H1 (cell line): ENCODE data around the gene ANKRD13C.

Experiments
- BCL11A ChIP-seq, 2 experiments: IDR thresholded peaks; one replicate each; pipeline ENCODE4 v1.6.1; 2011; ENCODE audit warnings: low read depth in 2 of 2, low read length in 2 of 2, mild to moderate bottlenecking in 2 of 2
- EGR1 ChIP-seq: IDR thresholded peaks from 2 replicates; pipeline ENCODE4 v1.6.1; 2011; ENCODE audit warnings: low read depth, low read length, borderline replicate concordance
- EZH2 ChIP-seq: fragments of 200-600 bp; sonication (generic); IDR thresholded peaks from 2 replicates; pipeline ENCODE4 v1.7.1; 2012; ENCODE audit warnings: low read depth, mild to moderate bottlenecking, moderate library complexity, low read length, inconsistent platforms; ENCODE audit not compliant: severe bottlenecking
- POLR2A ChIP-seq, 2 experiments: IDR thresholded peaks; 1 replicate in 1 of 2; 2 replicates in 1 of 2; pipeline ENCODE4 v1.6.1; 2011; ENCODE audit warnings: low read depth in 2 of 2, low read length in 2 of 2, mild to moderate bottlenecking in 2 of 2; ENCODE audit errors: control extremely low read depth in 1 of 2
- POLR2AphosphoS5 ChIP-seq: IDR thresholded peaks from 2 replicates; pipeline ENCODE4 v1.6.1; 2011; ENCODE audit warnings: low read depth, low read length
- RAD21 ChIP-seq, 2 experiments: IDR thresholded peaks in 1 of 2; conservative IDR thresholded peaks in 1 of 2; 2 replicates each; pipeline ENCODE4 v1.6.1; 2011; ENCODE audit warnings: low read depth in 2 of 2, low read length in 2 of 2, improper control_type of control experiment in 1 of 2, inconsistent platforms in 1 of 2, mild to moderate bottlenecking in 1 of 2, moderate library complexity in 1 of 2
- SAP30 ChIP-seq: fragments of 300-600 bp; sonication (generic); IDR thresholded peaks from 2 replicates; pipeline ENCODE4 v1.7.1; 2012; ENCODE audit warnings: low read length, moderate library complexity, mild to moderate bottlenecking, inconsistent platforms; ENCODE audit not compliant: insufficient read depth, insufficient replicate concordance
- SRF ChIP-seq: IDR thresholded peaks from 2 replicates; pipeline ENCODE4 v1.6.1; 2011; ENCODE audit warnings: mild to moderate bottlenecking, low read depth, low read length, moderate library complexity
- TCF12 ChIP-seq: IDR thresholded peaks from 2 replicates; pipeline ENCODE4 v1.6.1; 2011; ENCODE audit warnings: low read depth, mild to moderate bottlenecking, low read length
- TEAD4 ChIP-seq: IDR thresholded peaks from 2 replicates; pipeline ENCODE4 v1.6.1; 2012; ENCODE audit warnings: low read depth, low read length, inconsistent platforms, mixed read lengths
- ZNF274 ChIP-seq: IDR thresholded peaks from 2 replicates; pipeline ENCODE4 v1.7.0; 2012; ENCODE audit warnings: low read length, borderline replicate concordance; ENCODE audit errors: extremely low read depth
- TF ChIP-seq, protein P1 (sequence below): IDR thresholded peaks from 2 replicates; pipeline ENCODE4 v1.6.1; 2011; ENCODE audit warnings: low read length, improper control_type of control experiment
- TF ChIP-seq, protein P2 (sequence below), 3 experiments: IDR thresholded peaks; 1 replicate in 2 of 3; 2 replicates in 1 of 3; pipeline versions ENCODE4 v1.5.1 to v1.6.1; 2011; ENCODE audit warnings: low read length in 3 of 3, mild to moderate bottlenecking in 3 of 3, inconsistent platforms in 2 of 3, low read depth in 1 of 3, moderate library complexity in 1 of 3; ENCODE audit not compliant: insufficient read depth in 1 of 3; ENCODE audit errors: control extremely low read depth in 1 of 3

DNA sequence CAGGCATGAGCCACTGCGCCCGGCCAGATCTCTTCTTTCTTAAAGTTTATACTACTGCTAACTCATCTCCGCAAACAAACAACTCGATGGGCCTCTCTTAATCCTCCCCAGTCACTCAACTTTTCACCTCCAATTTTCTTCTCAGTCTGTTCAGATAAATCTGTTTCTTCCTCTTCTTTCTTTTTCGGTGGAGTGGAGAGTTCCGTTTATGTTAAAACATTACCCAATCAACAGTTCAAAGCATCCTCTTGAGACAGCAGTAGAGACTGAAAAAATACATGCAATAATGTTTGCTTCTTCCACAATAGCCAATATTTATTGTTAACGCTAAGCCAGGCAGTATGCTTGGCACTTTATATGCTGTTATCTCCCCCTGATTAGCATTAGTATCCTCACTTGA is 1.4 kb upstream of the ANKRD13C start:
- TF ChIP-seq, protein P1, sequence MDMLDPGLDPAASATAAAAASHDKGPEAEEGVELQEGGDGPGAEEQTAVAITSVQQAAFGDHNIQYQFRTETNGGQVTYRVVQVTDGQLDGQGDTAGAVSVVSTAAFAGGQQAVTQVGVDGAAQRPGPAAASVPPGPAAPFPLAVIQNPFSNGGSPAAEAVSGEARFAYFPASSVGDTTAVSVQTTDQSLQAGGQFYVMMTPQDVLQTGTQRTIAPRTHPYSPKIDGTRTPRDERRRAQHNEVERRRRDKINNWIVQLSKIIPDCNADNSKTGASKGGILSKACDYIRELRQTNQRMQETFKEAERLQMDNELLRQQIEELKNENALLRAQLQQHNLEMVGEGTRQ = no peak
- TF ChIP-seq TEAD4 (no peak), POLR2A (IDR thresholded peaks at IDR 0.05; ENCODE audit: control extremely low read depth in 1 of 2, low read depth in 2 of 2, low read length in 2 of 2) (no peak), SRF (no peak), SAP30 (no peak), ZNF274 (no peak), EGR1 (no peak), RAD21 (IDR thresholded peaks at IDR 0.05 in 1 of 2, conservative IDR thresholded peaks at IDR 0.05 in 1 of 2; ENCODE audit: low read depth in 2 of 2, low read length in 2 of 2) (no peak), EZH2 (no peak), TCF12 (no peak), BCL11A (IDR thresholded peaks at IDR 0.05; ENCODE audit: low read depth in 2 of 2, low read length in 2 of 2) (no peak), POLR2AphosphoS5 (no peak)
- TF ChIP-seq, protein P2, sequence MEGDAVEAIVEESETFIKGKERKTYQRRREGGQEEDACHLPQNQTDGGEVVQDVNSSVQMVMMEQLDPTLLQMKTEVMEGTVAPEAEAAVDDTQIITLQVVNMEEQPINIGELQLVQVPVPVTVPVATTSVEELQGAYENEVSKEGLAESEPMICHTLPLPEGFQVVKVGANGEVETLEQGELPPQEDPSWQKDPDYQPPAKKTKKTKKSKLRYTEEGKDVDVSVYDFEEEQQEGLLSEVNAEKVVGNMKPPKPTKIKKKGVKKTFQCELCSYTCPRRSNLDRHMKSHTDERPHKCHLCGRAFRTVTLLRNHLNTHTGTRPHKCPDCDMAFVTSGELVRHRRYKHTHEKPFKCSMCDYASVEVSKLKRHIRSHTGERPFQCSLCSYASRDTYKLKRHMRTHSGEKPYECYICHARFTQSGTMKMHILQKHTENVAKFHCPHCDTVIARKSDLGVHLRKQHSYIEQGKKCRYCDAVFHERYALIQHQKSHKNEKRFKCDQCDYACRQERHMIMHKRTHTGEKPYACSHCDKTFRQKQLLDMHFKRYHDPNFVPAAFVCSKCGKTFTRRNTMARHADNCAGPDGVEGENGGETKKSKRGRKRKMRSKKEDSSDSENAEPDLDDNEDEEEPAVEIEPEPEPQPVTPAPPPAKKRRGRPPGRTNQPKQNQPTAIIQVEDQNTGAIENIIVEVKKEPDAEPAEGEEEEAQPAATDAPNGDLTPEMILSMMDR (IDR thresholded peaks at IDR 0.05; ENCODE audit: control extremely low read depth in 1 of 3, insufficient read depth in 1 of 3, low read depth in 1 of 3, low read length in 3 of 3) = no peak
